GM12801 (cell line): ENCODE data around the gene FOXE3.

ENCODE experiments used
- TF ChIP-seq, protein P1 (sequence below): IDR thresholded peaks from one replicate; pipeline ENCODE4 v1.5.1; 2011; ENCODE audit warnings: control low read depth; ENCODE audit not compliant: insufficient read length; ENCODE audit errors: extremely low read depth

The FOXE3 gene

GRCh38 chr1:47395433-47395832 is 20.7 kb upstream of the FOXE3 start:
- TF ChIP-seq, protein P1, sequence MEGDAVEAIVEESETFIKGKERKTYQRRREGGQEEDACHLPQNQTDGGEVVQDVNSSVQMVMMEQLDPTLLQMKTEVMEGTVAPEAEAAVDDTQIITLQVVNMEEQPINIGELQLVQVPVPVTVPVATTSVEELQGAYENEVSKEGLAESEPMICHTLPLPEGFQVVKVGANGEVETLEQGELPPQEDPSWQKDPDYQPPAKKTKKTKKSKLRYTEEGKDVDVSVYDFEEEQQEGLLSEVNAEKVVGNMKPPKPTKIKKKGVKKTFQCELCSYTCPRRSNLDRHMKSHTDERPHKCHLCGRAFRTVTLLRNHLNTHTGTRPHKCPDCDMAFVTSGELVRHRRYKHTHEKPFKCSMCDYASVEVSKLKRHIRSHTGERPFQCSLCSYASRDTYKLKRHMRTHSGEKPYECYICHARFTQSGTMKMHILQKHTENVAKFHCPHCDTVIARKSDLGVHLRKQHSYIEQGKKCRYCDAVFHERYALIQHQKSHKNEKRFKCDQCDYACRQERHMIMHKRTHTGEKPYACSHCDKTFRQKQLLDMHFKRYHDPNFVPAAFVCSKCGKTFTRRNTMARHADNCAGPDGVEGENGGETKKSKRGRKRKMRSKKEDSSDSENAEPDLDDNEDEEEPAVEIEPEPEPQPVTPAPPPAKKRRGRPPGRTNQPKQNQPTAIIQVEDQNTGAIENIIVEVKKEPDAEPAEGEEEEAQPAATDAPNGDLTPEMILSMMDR, result no peak

- TF ChIP-seq, protein P1, result no peak
Observed at GRCh38 chr1:47396671-47397196, 19.4 kb upstream of the FOXE3 start.

GRCh38 chr1:47399138-47399845 is 16.8 kb upstream of the FOXE3 start:
- TF ChIP-seq, protein P1, result no peak

- TF ChIP-seq, protein P1, result no peak
Observed at GRCh38 chr1:47399846-47400155, 16.3 kb upstream of the FOXE3 start.

GRCh38 chr1:47401761-47402160 is 14.3 kb upstream of the FOXE3 start:
- TF ChIP-seq, protein P1, result no peak

GRCh38 chr1:47402591-47402990 is 13.5 kb upstream of the FOXE3 start:
- TF ChIP-seq, protein P1, result no peak

GRCh38 chr1:47403321-47403910 is 12.7 kb upstream of the FOXE3 start:
- TF ChIP-seq, protein P1, result no peak
